Sigmoid colon (tissue), 7 donors: ENCODE results near the gene CBLIF. TPM values are rescaled to one million over a fixed set of nuclear protein-coding genes. Genes with fewer than 3 reads are reported as not detected.
"Not testable (repeated sequence)": the region's sequence is repeated elsewhere in the genome, so short reads cannot be mapped to it uniquely, and the experiment has no call there.

Experiments used
- DNase-seq: peaks from one replicate; pipeline ENCODE4 v3.0.0-alpha.2; 2019
- H3K27ac ChIP-seq, 4 donors: fragments of 200-600 bp; sonication (generic); one replicate each; pipeline ENCODE4 v1.5.1; 2016 to 2019; ENCODE audit warnings: mild to moderate bottlenecking in 1 of 4
- H3K27me3 ChIP-seq, 3 donors: fragments of 200-600 bp; sonication (generic); one replicate each; pipeline ENCODE4 v1.5.1; 2019; ENCODE audit warnings: mild to moderate bottlenecking in 1 of 3
- H3K36me3 ChIP-seq, 4 donors: fragments of 200-600 bp; sonication (generic); one replicate each; pipeline ENCODE4 v1.5.1; 2016 to 2019
- H3K4me1 ChIP-seq, 4 donors: fragments of 200-600 bp; sonication (generic); one replicate each; pipeline ENCODE4 v1.5.1; 2017 to 2019
- H3K4me3 ChIP-seq, 4 donors: fragments of 200-600 bp; sonication (generic); one replicate each; pipeline ENCODE4 v1.5.1; 2017 to 2019; ENCODE audit warnings: mild to moderate bottlenecking in 2 of 4, moderate library complexity in 1 of 4
- H3K9me3 ChIP-seq, 4 donors: fragments of 200-600 bp in 3 of 4; sonication (generic) in 3 of 4; one replicate each; pipeline versions ENCODE4 v1.5.1 to v1.6.1; 2013 to 2019
- EP300 ChIP-seq, 4 donors: sonication (generic); formaldehyde crosslinking; IDR thresholded peaks; one replicate each; pipeline ENCODE4 v1.6.1; 2017; ENCODE audit warnings: antibody characterized with exemption in 4 of 4
- POLR2A ChIP-seq, 2 donors: fragments of 450-650 bp; IDR thresholded peaks; one replicate each; pipeline ENCODE4 v1.6.1; 2016; ENCODE audit warnings: antibody characterized with exemption in 2 of 2, mild to moderate bottlenecking in 2 of 2, moderate library complexity in 2 of 2
- POLR2AphosphoS5 ChIP-seq, 4 donors: sonication (generic); formaldehyde crosslinking; IDR thresholded peaks; one replicate each; pipeline ENCODE4 v1.6.1; 2017; ENCODE audit warnings: antibody characterized with exemption in 4 of 4
- WGBS, 2 donors: extraction: QIAGEN DNeasy Blood & Tissue Kit; methylation state at CpG; one replicate each; pipeline ENCODE4 v1.1.7; 2013; 5-methylcytosine and 5-hydroxymethylcytosine counted together
- intact Hi-C: fragments of 100-400 bp; cut with DNase I; formaldehyde crosslinking; loops from one replicate; pipeline ENCODE4 v1.15.1; 2023
- polyA plus RNA-seq, 3 donors: library from polyadenylated mRNA; stranded (reverse); fragments of 200-250 nt; gene quantifications; one replicate each; pipeline ENCODE4 v1.2.3, GENCODE V29; 2013
- total RNA-seq, 4 donors: library from RNA; depleted of rRNA; stranded (reverse); fragments of >200 nt; gene quantifications; one replicate each; pipeline ENCODE4 v1.1.0, GENCODE V29; 2016
- TF ChIP-seq, protein P1 (sequence below), 4 experiments: fragments of 450-650 bp in 3 of 4; fragments of 200-600 bp in 1 of 4; IDR thresholded peaks; one replicate each; pipeline ENCODE4 v1.5.1; 2016 to 2019; ENCODE audit warnings: antibody characterized with exemption in 4 of 4, mild to moderate bottlenecking in 3 of 4, moderate library complexity in 2 of 4
- donor health status: healthy with polysubstance abuse.
- donor health status: Bipolar disorder and iron deficiency.
- donor health status: healthy.

CBLIF gene
- total and polyA plus RNA-seq, 7 donors: 0.28 TPM; not detected in 6

DNA sequence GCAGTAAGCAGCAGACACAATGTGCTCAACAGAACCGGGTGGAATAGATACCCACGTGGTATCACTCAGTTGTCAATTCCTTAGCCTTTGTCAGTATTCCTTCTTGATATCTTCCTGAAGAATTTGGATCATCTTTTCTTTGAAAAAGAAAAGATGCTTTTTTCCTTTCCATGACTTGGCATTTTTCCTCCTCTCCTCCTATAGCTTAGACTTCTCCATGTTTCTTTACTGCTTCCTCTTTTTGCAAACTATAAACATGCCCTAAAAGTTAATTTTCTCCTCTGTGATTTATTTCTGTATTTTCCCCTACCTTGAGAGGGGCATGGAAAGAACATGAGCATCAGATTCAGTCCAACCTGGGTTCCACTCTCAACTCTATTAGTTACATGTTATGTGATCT lies 11.7 kb downstream of the CBLIF start:
- TF ChIP-seq EP300 (IDR thresholded peaks at IDR 0.05) (no peak), POLR2A (IDR thresholded peaks at IDR 0.05) (no peak), POLR2AphosphoS5 (IDR thresholded peaks at IDR 0.05) (no peak)
- TF ChIP-seq, protein P1, sequence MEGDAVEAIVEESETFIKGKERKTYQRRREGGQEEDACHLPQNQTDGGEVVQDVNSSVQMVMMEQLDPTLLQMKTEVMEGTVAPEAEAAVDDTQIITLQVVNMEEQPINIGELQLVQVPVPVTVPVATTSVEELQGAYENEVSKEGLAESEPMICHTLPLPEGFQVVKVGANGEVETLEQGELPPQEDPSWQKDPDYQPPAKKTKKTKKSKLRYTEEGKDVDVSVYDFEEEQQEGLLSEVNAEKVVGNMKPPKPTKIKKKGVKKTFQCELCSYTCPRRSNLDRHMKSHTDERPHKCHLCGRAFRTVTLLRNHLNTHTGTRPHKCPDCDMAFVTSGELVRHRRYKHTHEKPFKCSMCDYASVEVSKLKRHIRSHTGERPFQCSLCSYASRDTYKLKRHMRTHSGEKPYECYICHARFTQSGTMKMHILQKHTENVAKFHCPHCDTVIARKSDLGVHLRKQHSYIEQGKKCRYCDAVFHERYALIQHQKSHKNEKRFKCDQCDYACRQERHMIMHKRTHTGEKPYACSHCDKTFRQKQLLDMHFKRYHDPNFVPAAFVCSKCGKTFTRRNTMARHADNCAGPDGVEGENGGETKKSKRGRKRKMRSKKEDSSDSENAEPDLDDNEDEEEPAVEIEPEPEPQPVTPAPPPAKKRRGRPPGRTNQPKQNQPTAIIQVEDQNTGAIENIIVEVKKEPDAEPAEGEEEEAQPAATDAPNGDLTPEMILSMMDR (IDR thresholded peaks at IDR 0.05): no peak
- Histone ChIP-seq H3K4me1 (no peaks in the 10 kb centered on the region), H3K36me3 (no peaks in the 10 kb centered on the region), H3K9me3 (no peaks in the 10 kb centered on the region), H3K27me3 (no peaks in the 10 kb centered on the region), H3K27ac (no peak overlapping the region), H3K4me3 (no peak overlapping the region)
- DNase-seq: no peak
- intact Hi-C loops: no loop called here
- 78 to 95% methylated on average over 2 of the region's 2 CpGs for WGBS, 2 donors

DNA sequence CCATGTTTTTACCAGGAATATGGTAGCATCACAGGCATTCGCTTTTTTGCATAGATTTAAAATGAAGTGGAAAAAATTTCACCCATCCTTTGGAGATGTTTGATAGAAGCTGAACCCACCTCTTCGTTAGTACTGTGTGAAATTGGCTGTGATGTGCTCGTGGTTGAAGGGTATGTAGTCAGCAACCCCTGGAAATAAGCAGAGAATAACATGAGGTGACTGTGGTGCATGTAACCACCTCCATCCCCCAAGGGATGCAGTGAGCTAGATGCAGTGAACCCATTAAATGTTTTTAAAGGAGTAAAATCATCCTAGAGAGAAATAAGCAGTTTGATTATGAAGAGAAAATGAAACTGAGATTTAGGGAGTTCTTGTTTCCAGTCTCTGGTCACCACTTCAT lies 15.9 kb downstream of the CBLIF start:
- Histone ChIP-seq H3K9me3 (no peaks in the 10 kb centered on the region), H3K36me3 (no peaks in the 10 kb centered on the region), H3K4me3 (no peak overlapping the region), H3K27me3 (no peaks in the 10 kb centered on the region), H3K27ac (no peak overlapping the region), H3K4me1 (no peaks in the 10 kb centered on the region)
- no peak for TF ChIP-seq POLR2A (IDR thresholded peaks at IDR 0.05)
- no peak for TF ChIP-seq POLR2AphosphoS5 (IDR thresholded peaks at IDR 0.05)
- no peak for TF ChIP-seq EP300 (IDR thresholded peaks at IDR 0.05)
- intact Hi-C loops: loop anchor here (10.0 kb wide), 1 partner anchor 365 kb away; no protein-coding TSS in a partner anchor
- WGBS, 2 donors: 73 to 88% methylated on average over 3 of the region's 3 CpGs
- DNase-seq: no peak

DNA sequence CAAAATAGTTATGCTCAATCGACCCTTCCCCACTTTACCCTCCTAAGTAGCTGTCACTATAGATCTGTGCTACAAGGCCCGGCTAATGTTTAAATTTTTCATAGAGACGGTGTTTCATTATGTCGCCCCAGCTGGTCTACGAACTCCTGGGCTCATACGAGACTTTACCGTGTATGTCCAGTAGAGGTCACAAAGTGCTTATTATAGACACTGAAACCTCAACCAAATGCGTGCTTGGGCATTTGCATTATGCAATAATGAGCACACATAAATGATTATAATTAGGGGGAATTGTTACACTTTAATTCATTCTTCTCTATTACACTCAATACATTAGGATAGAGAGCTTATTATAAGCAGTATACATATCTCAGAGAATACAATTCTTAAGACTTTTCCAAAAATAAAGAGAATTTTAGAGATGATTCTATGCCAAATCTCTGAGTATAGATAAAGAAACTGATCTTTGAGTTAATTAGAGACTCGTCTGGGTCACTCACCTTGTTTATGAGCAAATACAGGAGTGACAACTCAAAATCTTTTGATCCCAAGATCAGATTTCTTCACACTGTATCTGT lies 22.2 kb downstream of the CBLIF start:
- Histone ChIP-seq H3K36me3 (no peaks in the 10 kb centered on the region), H3K9me3 (no peaks in the 10 kb centered on the region), H3K4me1 (no peaks in the 10 kb centered on the region), H3K4me3 (no peak overlapping the region), H3K27ac (no peak overlapping the region), H3K27me3 (no peaks in the 10 kb centered on the region)
- no peak for TF ChIP-seq POLR2A (IDR thresholded peaks at IDR 0.05)
- no peak for TF ChIP-seq POLR2AphosphoS5 (IDR thresholded peaks at IDR 0.05)
- TF ChIP-seq EP300 (IDR thresholded peaks at IDR 0.05): no peak
- TF ChIP-seq, protein P1 (IDR thresholded peaks at IDR 0.05): peak in 3 of 4 experiments; percentile 33 to 46 (median 43)
- no peak for DNase-seq
- intact Hi-C loops: loop anchor here (10.0 kb wide), 1 partner anchor 372 kb away; no protein-coding TSS in a partner anchor
- WGBS, 2 donors: 2 to 12% methylated on average over 9 of the region's 9 CpGs

DNA sequence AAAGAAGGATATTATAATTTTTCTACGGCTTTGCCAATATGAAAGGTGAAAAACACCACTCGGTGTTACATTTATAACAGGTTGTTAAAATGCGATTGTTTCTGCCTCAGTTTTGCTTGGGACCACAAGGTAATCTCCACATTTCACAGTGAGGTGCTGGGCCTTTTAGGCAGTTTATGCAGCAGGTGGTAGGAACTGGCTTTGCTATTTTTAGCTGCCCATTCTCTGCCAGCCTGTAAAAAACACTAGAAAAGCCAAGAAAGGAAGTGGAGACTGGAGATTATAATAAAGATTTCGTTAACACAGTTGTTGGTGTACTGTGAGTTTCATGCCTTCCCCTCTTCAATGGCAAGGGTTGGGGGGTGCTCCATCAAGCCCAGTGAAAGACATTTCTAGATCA lies 26.7 kb downstream of the CBLIF start:
- Histone ChIP-seq H3K36me3 (no peaks in the 10 kb centered on the region), H3K27me3 (no peaks in the 10 kb centered on the region), H3K4me1 (no peaks in the 10 kb centered on the region), H3K4me3 (no peak overlapping the region), H3K27ac (no peak overlapping the region), H3K9me3 (no peaks in the 10 kb centered on the region)
- TF ChIP-seq EP300 (IDR thresholded peaks at IDR 0.05): no peak
- TF ChIP-seq, protein P1 (IDR thresholded peaks at IDR 0.05): no peak
- no peak for TF ChIP-seq POLR2AphosphoS5 (IDR thresholded peaks at IDR 0.05)
- DNase-seq: no peak
- WGBS, 2 donors: 42 to 74% methylated on average over 4 of the region's 4 CpGs
- intact Hi-C loops: no loop called here

DNA sequence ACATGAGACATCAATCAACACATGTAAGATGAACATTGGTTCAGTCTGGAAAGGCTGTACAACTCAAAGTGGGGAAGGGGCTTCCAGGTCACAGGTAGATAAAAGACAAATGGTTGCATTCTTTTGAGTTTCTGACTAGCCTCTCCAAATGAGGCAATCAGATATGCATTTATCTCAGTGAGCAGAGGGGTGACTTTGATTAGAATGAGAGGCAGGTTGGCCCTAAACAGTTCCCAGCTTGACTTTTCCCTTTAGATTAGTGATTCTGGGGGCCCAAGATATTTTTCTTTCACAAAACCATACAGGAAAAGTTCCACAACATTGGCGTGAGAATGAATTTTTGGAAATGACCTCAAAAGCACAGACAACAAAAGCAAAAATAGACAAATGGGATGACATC lies 28.9 kb downstream of the CBLIF start:
- intact Hi-C loops, H3K9me3 ChIP-seq, H3K4me3 ChIP-seq, H3K27ac ChIP-seq, H3K36me3 ChIP-seq, H3K27me3 ChIP-seq, H3K4me1 ChIP-seq, DNase-seq: not testable (repeated sequence)
- 84 to 91% methylated on average over 1 of the region's 1 CpG for WGBS, 2 donors

DNA sequence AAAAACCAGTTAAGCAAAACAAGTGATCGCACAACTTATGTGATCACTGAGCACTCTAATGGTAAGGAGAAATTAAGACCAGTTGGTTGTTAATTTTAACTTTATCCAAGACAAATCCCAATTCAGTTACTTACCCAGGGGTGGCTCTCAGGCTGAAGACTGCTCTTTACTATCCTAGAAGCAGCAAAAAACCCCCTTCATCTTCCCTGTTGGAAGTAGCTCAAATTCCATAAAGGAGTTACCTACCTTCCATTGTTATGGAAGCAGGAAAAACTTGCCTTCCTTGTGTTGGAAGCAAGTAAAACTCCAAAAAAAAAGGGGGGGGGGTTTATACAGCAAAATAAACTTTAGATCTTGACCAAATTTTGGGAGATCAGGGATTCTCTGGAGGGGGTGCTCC lies 29.5 kb downstream of the CBLIF start:
- H3K27me3 ChIP-seq: no peaks in the 10 kb centered on the region
- no peak overlapping the region for H3K4me3 ChIP-seq
- TF ChIP-seq, protein P1 (IDR thresholded peaks at IDR 0.05): no peak
- TF ChIP-seq POLR2AphosphoS5 (IDR thresholded peaks at IDR 0.05): no peak
- TF ChIP-seq EP300 (IDR thresholded peaks at IDR 0.05): no peak
- TF ChIP-seq POLR2A (IDR thresholded peaks at IDR 0.05): no peak
- intact Hi-C loops: no loop called here
- 91 to 96% methylated on average over 1 of the region's 1 CpG for WGBS, 2 donors
- H3K36me3 ChIP-seq: no peaks in the 10 kb centered on the region
- H3K27ac ChIP-seq: no peak overlapping the region
- no peaks in the 10 kb centered on the region for H3K9me3 ChIP-seq
- DNase-seq: no peak
- peaks cover 0 to 6% (median 1%) of the 10 kb centered on the region in 4 donors for H3K4me1 ChIP-seq
